Glomerular visceral epithelial cell (primary cell): ENCODE data around the gene PAN2.

Experiments
- DNase-seq: peaks from one replicate; pipeline ENCODE4 v3.0.0-alpha.2; 2016; ENCODE audit errors: extremely low spot score

The PAN2 gene

GRCh38 chr12:56267443-56268071 lies 66.2 kb downstream of the PAN2 start:
- no peak for DNase-seq

GRCh38 chr12:56266693-56267442 lies 66.9 kb downstream of the PAN2 start, which contains the start of gene COQ10A:
Gene COQ10A (plus strand): TSS chr12:56266942. CDS start chr12:56267119, 177 bp downstream.
- peak; percentile 85 for DNase-seq
